Measurements from ENCODE around the gene YIF1B. TPM values are rescaled to one million over a fixed set of nuclear protein-coding genes. Genes with fewer than 3 reads are reported as not detected.

YIF1B gene
- total RNA-seq, 4 donors from 2014 or later: 10.8 to 26.5 (median 21.5) TPM

DNA sequence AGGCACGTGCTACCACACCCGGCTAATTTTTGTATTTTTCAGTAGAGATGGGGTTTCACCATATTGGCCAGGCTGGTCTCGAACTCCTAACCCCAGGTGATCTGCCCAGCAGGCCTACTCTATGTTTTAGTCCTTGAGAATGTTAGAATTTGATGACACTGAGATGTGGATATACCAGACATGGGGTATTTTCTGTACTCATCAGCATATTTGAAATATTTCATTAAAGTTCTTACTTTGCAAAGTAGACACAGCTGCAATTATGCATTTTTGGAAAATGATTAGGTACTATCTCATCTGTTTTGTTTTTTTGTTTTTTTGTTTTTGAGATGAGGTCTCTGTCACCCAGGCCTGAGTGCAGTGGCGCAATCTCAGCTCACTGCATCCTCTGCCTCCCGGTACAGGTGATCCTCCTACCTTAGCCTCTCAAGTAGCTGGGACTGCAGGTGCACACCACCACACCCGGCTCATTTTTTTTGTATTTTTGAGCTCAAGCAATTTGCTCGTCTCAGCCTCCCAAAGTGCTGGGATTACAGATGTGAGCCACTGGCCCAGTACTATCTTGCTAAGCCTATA is 38.7 kb downstream of the YIF1B start:
- TF ChIP-seq, protein P1, sequence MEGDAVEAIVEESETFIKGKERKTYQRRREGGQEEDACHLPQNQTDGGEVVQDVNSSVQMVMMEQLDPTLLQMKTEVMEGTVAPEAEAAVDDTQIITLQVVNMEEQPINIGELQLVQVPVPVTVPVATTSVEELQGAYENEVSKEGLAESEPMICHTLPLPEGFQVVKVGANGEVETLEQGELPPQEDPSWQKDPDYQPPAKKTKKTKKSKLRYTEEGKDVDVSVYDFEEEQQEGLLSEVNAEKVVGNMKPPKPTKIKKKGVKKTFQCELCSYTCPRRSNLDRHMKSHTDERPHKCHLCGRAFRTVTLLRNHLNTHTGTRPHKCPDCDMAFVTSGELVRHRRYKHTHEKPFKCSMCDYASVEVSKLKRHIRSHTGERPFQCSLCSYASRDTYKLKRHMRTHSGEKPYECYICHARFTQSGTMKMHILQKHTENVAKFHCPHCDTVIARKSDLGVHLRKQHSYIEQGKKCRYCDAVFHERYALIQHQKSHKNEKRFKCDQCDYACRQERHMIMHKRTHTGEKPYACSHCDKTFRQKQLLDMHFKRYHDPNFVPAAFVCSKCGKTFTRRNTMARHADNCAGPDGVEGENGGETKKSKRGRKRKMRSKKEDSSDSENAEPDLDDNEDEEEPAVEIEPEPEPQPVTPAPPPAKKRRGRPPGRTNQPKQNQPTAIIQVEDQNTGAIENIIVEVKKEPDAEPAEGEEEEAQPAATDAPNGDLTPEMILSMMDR (IDR thresholded peaks at IDR 0.05): no peak
- TF ChIP-seq EP300 (IDR thresholded peaks at IDR 0.05) (no peak), POLR2A (IDR thresholded peaks at IDR 0.05; ENCODE audit: low read depth) (no peak), POLR2AphosphoS5 (IDR thresholded peaks at IDR 0.05) (no peak)
- Histone ChIP-seq H3K27ac (replicated peaks in 1 of 4) (peak overlapping the region; percentile 44 to 61 (median 54)), H3K27me3 (no peaks in the 10 kb centered on the region), H3K36me3 (no peaks in the 10 kb centered on the region), H3K4me3 (no peak overlapping the region), H3K4me1 (peaks cover 23 to 43% (median 26%) of the 10 kb centered on the region in 4 donors), H3K9me3 (no peaks in the 10 kb centered on the region)
- WGBS: 97% methylated on average over 7 of the region's 7 CpGs
- intact Hi-C loops (cut with DNase I): no loop called here
- no peak for DNase-seq (ENCODE audit: extremely low spot score)

DNA sequence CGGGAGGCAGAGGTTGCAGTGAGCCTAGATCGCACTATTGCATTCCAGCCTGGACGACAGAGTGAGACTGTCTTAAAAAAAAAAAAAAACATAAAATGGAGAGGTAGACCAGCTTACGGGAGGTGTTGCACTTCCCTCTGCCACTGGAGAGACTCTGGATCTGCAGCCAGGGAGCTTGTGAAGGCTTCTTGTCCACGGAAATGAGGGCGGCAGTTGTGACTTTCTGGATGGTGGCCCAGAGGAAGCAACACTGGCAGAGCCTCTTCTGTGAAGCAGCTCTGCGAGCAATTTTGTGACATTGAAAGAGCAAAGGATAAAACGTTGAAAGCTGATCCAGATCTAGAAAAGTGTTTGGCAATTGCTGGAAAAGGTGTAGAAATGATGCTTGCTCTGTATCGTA is 41.0 kb downstream of the YIF1B start:
- no peak overlapping the region for H3K4me3 ChIP-seq
- 59% methylated on average over 8 of the region's 9 CpGs for WGBS
- no peak for TF ChIP-seq POLR2A (IDR thresholded peaks at IDR 0.05; ENCODE audit: low read depth)
- peak; percentile 20 to 34 for TF ChIP-seq POLR2AphosphoS5 (IDR thresholded peaks at IDR 0.05)
- H3K27me3 ChIP-seq: no peaks in the 10 kb centered on the region
- no peak for DNase-seq (ENCODE audit: extremely low spot score)
- intact Hi-C loops (cut with DNase I): no loop called here
- no peaks in the 10 kb centered on the region for H3K36me3 ChIP-seq
- peaks cover 23 to 37% (median 26%) of the 10 kb centered on the region in 4 donors for H3K4me1 ChIP-seq
- no peak overlapping the region for H3K27ac ChIP-seq (replicated peaks in 1 of 4)
- H3K9me3 ChIP-seq: no peaks in the 10 kb centered on the region

- TF ChIP-seq, protein P1 (IDR thresholded peaks at IDR 0.05): no peak
- TF ChIP-seq EP300 (IDR thresholded peaks at IDR 0.05): no peak
- H3K27me3 ChIP-seq: no peaks in the 10 kb centered on the region
- H3K27ac ChIP-seq (replicated peaks in 1 of 4): no peak overlapping the region
- DNase-seq (ENCODE audit: extremely low spot score): no peak
- intact Hi-C loops (cut with DNase I): no loop called here
- no peak overlapping the region for H3K4me3 ChIP-seq
- H3K9me3 ChIP-seq: no peaks in the 10 kb centered on the region
- H3K4me1 ChIP-seq: peaks cover 19 to 25% (median 21%) of the 10 kb centered on the region in 4 donors
- H3K36me3 ChIP-seq: no peaks in the 10 kb centered on the region
- WGBS: 84% methylated on average over 2 of the region's 2 CpGs
These were observed 42.2 kb downstream of the YIF1B start for GRCh38 chr19:38273499-38273898.

GRCh38 chr19:38270587-38271167 is 45.1 kb downstream of the YIF1B start:
- Histone ChIP-seq H3K36me3 (no peaks in the 10 kb centered on the region), H3K27me3 (no peaks in the 10 kb centered on the region), H3K27ac (replicated peaks in 1 of 4) (no peak overlapping the region), H3K4me1 (peaks cover 0 to 10% (median 5%) of the 10 kb centered on the region in 4 donors), H3K9me3 (no peaks in the 10 kb centered on the region), H3K4me3 (no peak overlapping the region)
- TF ChIP-seq POLR2AphosphoS5 (IDR thresholded peaks at IDR 0.05) (no peak), EP300 (IDR thresholded peaks at IDR 0.05) (no peak), POLR2A (IDR thresholded peaks at IDR 0.05; ENCODE audit: low read depth) (no peak)
- TF ChIP-seq, protein P1 (IDR thresholded peaks at IDR 0.05): no peak
- 79% methylated on average over 5 of the region's 5 CpGs for WGBS
- intact Hi-C loops (cut with DNase I): no loop called here
- DNase-seq (ENCODE audit: extremely low spot score): no peak

- Histone ChIP-seq H3K27ac (replicated peaks in 1 of 4) (no peak overlapping the region), H3K4me1 (peaks cover 13 to 16% (median 14%) of the 10 kb centered on the region in 4 donors), H3K9me3 (no peaks in the 10 kb centered on the region), H3K4me3 (no peak overlapping the region), H3K27me3 (peaks cover 0 to 19% (median 11%) of the 10 kb centered on the region in 4 donors), H3K36me3 (no peaks in the 10 kb centered on the region)
- TF ChIP-seq POLR2A (IDR thresholded peaks at IDR 0.05; ENCODE audit: low read depth): no peak
- DNase-seq (ENCODE audit: extremely low spot score): no peak
- intact Hi-C loops (cut with DNase I): no loop called here
- WGBS: 67% methylated on average over 8 of the region's 8 CpGs
These were observed 47.2 kb downstream of the YIF1B start for GRCh38 chr19:38268539-38268938.
